ENCODE results near the gene RPTOR.

Gene RPTOR

DNA sequence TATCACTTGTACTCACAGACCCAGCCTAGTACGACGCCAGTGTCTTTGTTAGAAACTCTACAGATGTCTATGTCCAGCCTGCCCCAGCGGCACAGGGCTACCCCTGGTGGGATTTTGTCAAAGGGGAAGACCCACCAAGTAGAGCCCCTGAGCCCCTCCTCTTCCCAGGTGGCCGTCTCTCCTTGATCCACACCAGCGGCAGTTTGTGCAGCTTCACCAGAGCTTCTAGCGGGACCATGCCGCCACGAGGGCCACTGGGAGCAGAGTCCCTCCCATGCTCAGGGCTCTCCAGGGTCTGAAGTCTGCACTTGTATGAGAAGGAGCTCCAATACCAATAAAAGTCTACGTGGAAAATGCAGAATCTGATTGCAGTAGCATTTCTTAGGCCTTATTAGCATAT lies 157.1 kb downstream of the RPTOR start:
- no peak for FAIRE-seq

DNA sequence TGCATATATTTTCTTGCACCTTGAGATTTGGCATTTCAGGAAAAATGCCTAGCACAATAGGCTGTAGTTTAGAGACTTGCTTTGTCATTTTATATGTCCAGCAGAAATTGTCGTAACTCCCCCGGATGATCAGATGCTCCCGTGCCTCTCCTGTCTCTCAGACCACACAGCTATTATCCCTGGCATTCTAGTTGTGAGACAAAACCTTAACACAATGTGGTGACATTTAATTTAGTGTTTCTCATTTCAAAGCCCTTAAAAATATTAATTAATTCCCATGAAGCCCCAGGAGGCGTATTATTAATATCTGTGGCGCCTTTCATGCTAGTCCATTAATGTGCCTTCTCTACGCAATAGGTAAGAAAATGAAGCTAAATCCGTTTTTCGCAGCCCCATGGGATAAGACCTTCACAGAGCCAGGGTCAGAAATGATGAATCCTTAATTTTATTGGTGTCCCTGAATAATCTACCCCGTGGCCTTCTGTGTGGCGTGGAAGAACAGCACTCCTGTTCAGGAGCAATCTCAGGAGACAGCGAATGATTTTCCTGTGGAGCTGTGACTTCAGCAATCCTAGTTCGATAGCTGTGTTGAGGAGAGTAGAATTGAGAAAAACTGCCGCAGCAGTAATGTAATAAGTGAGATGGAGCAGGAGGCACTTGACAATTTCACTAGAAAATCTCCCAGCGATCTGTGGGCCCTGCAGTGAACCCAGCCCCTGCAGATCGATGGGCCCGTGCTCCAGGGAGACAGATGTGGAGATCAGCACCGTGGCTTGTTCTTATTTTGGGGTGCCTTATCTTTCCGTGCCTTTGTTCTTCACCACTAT lies 157.9 kb downstream of the RPTOR start:
- no peak for FAIRE-seq

DNA sequence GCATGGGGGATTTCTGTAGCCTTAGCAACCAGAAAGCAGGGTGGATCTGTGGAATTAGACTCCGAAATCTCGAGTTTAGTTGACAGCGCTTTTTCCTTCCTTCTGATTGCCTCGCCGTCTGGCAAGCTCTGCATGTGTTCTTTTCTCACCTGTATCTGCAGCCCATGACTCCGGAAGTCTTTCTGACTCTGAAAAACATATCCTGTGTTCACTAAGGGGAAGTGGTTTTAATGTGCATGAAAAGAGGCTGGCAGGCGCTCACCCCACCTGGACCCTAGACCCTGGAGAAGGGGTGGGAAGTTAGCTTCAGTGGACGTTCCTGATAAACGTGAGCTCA lies 158.5 kb downstream of the RPTOR start:
- FAIRE-seq, result no peak

DNA sequence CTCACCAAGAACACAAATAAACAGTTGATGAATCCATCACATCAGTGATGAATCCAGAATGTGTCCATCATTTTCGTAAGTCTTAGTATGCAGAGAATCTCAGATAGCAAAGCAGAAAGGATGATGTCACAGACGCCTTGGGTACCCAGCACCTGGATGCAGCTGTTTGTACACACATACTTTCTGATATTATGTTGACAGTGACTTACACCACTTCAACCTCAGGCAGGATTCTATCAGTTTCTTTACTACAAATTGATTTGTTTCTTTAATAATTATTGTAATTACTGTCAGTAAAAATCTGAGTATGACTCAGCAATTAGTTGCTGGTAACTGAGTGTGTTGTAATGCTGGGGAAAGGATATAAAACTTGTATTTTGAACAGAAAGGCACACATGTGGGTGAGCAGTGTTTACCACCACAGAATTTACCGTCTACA lies 159.8 kb downstream of the RPTOR start:
- FAIRE-seq, result no peak

DNA sequence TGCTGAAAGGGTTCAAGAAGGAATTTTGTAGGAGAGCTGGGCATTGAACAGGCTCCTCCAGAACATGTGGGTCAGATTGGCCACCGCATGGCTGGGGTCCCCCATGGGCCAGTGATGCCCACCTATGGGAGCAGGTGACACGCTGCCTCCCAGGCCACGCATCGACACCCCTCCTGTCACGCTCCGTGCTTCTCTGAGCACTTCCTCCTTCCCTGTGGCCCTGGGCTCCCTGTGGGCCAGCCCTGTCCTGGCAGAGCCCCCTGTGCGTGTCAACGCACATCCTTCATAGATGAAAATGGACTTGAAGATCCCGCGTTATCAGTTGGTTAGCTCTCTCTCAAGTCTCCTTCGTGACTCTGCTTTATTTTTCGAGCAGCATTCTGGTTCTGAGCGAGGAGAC lies 160.3 kb downstream of the RPTOR start:
- no peak for FAIRE-seq

DNA sequence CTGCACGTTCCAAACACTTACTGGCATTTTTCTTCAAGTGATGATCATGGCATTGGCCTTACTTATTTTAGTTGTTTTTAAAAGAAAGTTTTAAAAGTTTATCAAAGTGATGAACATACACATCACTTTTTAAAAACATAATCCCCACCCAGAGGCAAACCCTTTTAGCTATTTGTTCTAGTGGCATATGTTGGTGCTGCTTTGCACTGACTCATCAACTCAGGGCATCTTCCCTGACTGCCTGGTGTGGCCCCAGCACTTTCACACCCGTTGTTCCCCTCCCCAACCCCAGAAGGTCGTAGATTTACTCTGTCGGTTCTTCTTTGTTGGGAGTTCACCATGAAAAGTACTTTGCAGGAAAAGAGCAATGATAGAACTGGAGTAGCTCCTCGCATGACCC lies 161.3 kb downstream of the RPTOR start:
- FAIRE-seq, result no peak

DNA sequence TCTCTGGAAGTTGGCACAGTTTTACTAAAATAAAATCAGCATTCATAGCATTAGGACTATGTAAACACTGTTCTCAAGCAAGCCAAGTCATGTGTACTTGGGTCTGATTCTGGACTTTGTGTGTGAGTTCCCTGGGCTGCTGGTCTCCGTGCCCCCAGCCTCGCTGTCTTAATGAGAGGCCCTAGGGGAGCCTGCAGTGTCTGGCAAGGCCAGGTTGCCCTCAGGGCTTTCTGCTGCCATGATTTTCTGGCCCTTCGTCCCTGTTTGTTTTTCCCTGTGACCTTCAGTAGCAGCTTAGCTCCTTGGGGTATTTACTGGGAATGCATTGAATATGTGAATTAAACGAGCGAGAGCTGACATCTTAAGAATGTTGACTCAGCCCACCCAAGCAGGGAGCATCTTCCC lies 161.8 kb downstream of the RPTOR start:
- FAIRE-seq, result no peak

DNA sequence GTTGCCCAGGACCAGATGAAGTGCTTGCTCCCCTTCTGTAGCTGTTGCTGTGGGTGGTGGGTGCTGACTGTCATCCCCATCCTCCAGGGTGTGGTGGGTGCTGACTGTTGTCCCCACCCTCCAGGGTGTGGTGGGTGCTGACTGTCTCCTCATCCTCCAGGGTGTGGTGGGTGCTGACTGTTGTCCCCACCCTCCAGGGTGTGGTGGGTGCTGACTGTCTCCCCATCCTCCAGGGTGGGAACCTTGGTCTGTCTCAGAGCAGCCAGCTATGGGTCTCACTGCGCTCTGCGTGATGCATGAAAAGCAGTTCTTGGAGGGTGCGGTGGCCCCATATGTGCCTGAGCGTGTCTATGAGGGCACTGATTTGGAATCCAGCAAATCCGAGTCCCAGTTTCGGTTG lies 163.8 kb downstream of the RPTOR start:
- FAIRE-seq, result no peak

DNA sequence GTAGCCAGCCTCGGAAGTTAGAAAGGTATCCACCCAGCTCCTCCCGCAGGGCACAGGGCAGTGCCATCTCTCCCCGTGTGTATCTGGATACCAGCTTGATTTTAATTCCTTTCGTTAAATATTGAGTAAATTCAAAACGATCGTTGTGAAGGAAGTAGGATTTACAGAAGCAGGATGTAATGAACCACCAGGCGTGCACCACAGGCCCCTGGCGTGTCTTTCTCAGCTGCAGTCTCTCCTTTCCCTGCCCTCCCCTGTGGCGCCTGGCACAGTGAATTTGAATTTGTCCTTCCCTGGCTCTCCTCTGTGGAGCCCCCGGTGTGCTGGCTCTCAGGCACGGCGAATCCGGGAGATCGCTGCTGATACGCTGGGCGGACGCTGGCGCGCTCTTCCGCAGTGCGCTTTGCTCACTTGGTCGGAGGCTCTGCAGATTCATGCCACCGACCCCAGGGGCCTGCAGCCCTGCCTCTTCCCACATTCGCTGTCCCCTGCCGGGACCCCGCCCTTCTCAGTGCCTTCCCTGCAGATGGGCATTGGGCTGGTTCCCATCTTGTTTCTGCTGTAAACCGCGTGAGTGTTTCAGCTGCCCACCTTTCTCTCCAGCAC lies 164.6 kb downstream of the RPTOR start:
- FAIRE-seq, result no peak

DNA sequence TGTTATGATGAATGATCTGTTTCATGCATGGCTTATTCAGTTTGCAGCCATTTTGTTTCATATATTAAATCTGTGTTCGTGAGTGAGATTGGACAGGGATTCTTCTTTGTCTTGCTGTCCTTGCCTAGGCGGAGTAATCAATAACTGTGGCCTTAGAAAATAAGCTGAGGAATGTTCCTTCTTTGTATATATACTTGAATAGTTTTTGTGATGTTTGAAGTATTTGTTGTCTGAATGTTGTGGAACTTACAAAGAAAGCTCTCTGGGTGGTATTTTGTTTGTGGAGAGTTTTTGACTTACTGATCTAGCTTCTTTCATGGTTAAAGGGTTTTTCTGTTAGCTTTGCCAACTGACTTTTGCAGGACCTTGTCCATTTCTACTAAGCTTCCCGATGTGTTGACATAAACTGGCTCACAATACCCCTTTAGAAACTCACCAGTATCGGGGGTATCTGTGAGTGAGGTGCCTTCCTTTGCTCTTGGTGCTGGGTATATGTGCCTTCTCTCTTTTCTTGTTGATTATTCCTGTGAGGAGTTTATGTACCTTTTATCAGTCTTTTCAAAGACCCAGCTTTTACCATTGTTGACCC lies 166.2 kb downstream of the RPTOR start:
- no peak for FAIRE-seq

DNA sequence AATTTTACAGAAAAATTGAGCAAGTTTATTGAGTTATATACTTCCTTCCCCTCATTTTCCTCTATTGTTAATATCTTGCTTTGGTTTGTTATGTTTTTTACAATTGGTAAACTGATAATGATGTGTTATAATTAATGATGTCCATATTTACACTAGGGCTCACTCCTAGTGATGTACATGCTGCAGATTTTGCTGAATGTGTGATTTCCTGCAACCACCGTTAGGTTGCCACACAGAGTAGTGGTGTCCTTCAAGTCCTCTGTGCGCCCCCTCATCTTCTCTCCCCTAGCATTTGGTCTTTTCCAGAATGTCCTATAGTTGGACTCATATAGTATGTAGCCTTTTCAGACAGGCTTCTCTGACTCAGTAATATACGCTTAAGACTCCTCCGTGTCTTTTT lies 167.5 kb downstream of the RPTOR start:
- no peak for FAIRE-seq

DNA sequence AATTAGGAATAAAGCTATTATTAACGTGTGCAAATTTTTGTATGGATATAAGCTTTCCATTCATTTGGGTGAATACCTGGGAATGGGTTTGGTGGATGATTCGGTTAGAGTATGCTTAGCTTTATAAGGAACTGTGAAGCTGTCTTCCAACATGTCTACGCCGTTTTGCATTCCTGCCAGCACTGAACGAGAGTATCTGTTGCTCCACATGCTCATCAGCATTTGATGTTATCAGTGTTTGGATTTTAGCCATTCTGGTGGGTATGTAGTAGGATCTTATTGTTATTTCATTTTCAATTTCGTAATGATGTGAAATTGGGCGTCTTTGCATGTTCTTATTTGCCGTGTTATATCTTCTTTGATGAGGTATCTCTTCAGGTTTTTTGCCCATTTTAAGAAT lies 168.0 kb downstream of the RPTOR start:
- no peak for FAIRE-seq

DNA sequence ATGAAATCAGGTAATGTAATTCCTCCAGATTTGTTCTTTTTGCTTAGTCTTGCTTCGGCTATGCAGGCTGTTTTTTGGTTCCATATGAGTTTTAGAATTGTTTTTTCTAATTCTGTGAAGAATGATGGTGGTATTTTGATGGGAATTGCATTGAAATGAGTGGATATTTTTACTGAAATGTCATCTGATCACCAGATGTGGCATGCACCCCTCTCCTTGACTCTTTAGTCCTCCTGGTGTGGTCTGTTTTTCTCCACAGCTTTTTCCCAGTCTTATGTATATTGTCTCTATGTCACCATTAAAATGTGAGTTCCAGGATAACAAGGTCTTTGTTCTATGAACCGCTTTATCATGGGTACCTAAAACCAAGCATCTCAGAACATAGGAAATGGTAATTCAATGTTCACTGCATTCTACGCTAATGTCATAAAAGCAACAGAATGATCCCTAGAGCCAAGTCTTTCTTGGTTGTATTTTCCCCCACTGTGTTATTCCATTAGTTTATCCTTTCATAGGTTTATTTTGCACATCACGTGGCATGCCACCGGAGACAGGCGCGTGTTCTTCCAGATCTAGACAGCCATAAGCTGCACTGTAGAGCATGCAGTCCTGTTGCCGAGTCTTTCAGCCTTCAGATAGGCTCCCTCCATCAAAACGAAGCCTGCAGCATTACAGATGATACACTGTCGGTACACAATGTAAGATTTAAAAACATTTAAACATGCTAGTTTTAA lies 172.5 kb downstream of the RPTOR start:
- no peak for FAIRE-seq

DNA sequence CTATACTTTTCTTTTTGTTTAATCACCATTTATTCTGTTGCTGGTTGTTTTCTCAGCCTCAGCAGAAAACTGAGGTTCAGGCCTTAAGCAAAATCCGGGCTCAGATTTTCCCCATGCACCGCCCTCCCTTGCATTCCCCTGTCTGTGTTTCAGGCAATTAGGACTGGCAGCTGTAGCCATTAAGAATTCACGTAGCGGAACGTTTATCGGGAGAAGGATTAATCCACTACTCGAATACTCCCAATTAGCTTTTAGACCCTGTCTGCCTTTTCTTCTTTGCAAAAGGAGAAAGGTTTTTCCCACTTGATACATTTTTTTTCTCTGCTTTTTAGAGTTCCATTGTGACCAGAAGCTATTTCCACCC lies 173.1 kb downstream of the RPTOR start:
- FAIRE-seq, result no peak

DNA sequence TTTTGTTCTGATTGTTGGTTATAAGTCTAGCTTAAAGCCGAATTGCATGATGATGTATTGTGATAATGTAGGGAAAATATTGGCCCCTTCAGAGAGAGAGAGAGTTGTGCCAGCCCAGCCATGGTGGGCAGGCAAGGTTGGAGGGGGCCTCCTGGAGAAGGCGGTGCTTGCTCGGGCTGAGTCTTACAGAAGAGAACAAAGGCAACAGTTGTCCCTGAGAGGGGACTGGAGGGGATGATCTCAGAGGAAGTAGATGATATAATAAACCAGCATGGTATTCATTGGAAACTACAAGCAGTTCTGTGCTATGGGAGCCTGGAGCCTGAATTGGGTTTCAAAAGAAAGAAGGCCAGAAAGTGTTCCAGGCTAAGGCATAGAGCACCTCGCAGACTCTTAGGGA lies 173.8 kb downstream of the RPTOR start:
- no peak for FAIRE-seq

DNA sequence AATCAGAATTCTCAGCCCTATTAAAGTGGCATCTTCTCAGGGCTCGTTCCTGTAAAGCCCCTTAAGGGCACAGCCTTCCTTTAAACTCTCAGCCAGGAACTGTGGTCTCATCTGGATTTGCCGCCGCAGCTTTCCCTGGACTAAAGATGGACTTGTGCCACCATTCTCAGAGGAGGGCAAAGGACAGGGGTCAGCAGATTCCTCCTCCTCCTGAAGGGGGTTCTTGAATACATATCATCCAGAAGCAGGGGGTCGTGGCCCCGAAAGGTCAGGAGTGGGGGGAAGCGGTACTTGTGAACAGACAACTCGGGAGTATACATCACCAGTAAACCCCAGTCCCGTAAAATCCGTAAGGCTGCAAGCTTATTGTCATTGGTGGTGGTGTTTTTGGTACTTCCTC lies 174.8 kb downstream of the RPTOR start:
- no peak for FAIRE-seq

DNA sequence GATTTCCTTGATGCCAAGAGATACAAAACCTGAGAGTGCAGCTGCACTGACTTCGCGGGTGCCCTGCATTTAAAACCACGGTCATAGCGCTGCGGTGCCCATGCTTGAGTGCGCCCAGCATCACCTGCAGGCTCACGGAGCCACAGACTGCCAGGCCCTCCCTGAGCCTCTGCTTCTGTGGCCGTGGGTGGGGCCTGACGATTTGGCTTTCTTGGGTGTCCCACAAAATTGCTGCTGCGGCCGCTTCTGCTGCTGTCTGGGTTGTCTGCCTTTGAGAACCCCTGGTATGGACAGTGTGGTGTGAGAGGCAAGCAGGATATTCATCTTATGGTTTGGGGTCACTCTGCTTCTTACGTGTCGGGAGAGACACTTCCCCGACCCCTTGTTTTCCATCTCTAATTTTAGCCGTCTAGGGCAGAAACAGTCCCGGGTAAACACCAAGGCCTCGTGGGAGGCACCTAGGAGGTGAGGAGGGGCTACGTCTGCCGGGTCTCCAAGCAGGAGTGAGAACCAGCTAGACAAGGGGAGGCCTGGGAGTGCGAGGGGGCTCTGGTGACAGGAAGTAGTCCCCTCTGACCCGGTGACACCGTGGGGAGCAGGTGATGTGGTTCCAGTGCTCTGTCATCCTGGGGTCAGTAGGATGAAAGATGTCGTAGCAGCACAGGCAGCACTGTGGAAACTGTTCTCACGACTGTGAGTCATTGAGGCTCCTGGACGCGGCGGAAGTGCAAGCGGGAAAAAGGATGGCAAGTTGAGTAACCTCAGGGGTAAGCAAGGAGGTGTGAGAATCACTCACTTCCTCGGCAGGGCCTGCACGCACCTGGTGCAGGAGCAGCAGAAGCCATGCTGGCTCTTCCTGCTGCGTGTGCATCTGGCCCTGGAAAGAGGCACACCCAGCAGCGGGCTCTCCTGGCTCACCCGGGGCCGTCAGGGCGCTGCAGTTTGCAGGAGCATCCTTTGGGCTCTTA lies 176.3 kb downstream of the RPTOR start:
- no peak for FAIRE-seq

DNA sequence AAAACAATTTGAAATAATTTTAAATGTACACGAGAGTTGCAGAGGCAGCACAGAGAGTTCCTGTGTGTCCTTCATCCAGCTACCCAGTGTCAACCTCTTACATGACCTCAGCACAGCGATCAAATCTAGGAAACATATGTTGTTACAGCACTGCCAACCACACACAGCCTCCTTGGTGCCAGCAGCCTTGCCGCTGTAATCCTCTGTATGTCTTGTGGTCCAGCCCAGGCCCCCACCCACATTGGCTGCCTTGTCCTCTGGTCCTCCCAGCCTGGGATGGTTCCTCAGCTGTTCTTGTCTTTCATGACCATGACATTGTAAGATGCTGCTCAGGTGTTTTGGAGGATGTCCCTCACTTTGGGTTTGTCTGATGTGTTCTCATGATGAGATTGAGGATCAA lies 178.0 kb downstream of the RPTOR start:
- FAIRE-seq, result no peak

DNA sequence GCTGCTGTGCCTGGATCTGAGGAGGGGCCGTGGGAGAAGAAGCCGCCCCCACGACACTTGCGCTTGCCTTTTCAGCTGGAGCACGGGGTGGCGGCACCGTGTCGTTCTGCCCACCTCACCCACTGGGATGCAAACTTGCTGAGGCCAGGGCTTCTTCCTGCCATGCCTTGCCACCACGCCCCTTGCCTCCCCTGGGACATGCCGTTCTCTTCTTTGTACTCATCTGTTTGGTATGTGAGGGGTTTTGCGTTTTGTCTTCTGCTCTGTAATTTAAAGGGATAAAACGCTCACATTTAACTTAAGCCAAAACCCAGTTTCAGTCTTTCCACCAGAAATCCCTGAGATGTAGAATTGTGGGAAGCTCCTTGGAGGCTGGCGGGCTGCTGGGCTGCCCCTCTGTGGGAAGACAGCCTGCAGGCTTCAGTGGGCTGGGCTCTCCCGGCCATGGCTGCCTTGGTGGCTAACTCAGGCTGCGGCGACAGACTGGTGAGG lies 180.2 kb downstream of the RPTOR start:
- FAIRE-seq, result no peak

DNA sequence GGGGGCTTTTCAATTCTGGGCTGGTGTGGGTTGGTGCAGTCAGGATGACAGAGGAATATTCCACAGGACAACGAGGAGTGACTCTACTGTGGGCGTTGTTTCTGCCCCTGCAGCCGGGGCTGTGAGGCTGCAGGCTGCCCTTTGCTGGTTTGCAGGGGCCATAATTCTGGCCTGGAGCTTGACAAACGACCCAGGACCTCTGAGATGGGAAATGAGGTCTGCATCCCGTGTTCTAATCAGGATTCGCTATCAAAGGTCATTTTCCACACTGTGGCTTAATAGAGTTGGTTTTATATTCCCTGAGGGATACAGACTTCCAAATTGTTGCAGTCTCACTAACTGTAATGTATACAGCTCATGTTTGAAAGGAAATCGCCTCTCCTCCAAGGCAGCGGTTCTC lies 180.9 kb downstream of the RPTOR start:
- no peak for FAIRE-seq

DNA sequence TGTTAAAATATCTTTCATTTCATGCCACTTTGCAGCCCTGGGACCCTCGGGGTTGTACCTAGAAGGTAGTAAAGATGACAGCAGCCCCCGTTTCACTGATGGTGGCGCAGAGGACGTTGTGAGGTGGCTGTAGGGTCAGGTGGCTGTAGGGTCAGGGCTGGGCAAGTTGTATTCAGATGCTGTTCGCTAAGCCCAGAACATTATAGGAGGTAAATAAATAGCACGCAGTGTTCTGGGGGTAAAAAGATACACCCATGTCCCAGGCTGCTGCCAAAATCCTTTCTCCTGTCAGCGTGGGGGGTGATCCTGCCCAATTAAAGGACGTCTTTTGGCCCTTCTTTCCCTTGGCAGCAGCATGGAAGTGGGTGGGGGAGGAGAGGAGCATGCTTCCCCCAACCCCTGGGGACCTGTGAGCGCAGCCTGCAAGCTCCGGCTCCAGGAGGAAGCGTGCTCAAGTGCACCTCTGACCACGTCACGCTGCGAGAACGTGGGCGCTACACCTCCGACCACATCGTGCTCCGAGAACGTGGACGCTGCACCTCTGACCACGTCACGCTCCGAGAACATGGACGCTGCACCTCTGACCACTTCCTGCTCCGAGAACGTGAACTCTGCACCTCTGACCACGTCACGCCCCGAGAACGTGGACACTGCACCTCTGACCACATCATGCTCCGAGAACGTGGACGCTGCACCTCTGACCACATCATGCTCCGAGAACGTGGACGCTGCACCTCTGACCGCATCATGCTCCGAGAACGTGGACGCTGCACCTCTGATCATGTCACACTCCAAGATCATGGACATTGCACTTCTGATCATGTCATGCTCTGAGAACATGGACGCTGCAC lies 182.1 kb downstream of the RPTOR start:
- no peak for FAIRE-seq

DNA sequence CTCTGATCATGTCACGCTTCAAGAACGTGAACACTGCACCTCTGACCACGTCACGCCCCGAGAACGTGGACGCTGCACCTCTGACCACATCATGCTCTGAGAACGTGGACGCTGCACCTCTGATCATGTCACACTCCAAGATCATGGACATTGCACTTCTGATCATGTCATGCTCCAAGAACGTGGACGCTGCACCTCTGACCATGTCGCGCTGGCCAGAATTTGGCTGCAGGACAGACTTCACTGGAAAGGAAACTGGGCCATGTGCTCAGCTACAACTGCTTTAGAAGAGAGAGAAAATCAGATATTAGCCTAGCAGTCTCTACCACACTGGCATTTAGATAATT lies 182.7 kb downstream of the RPTOR start:
- FAIRE-seq, result no peak

Measured in G401.6 (cell line).